Naive thymus-derived CD8-positive, alpha-beta T cell (primary cell): ENCODE results near the gene SPRY2. TPM values are rescaled to one million over a fixed set of nuclear protein-coding genes. Genes with fewer than 3 reads are reported as not detected.
"Not testable (repeated sequence)": the region's sequence is repeated elsewhere in the genome, so short reads cannot be mapped to it uniquely, and the experiment has no call there.

Experiments
- ATAC-seq, 2 donors: fragments of 150-1000 bp; cut with Tn5 transposase in 1 of 2; sonication (Bioruptor Pico), chemical (Tn5 transposase) in 1 of 2; 1 replicate in 1 of 2; 2 replicates in 1 of 2; pipeline ENCODE4 v1.10.0; 2021; ENCODE audit warnings: mild to moderate bottlenecking in 2 of 2, moderate library complexity in 2 of 2
- POLR2A ChIA-PET: fragments of 350-600 bp; sonication (Branson Sonifier 250); formaldehyde crosslinking; loops from one replicate; lab custom pipeline; 2021; ENCODE audit warnings: antibody characterized with exemption; lab: Charles Lee
- DNase-seq, 10 donors: peaks; one replicate each; pipeline versions ENCODE4 v3.0.0 to v3.0.0-alpha.2; 2020 to 2022
- H3K27ac Mint-ChIP-seq, 10 donors: one replicate each; pipeline ENCODE4 v1.8.0; 2020 to 2022; ENCODE audit warnings: mild to moderate bottlenecking in 10 of 10, mixed read lengths in 10 of 10, moderate library complexity in 4 of 10, inconsistent platforms in 1 of 10
- H3K27me3 Mint-ChIP-seq, 5 donors: one replicate each; pipeline ENCODE4 v1.8.0; 2021 to 2022; ENCODE audit warnings: mixed read lengths in 5 of 5
- H3K36me3 Mint-ChIP-seq, 3 donors: one replicate each; pipeline ENCODE4 v1.8.0; 2020 to 2022; ENCODE audit warnings: mixed read lengths in 3 of 3, mild to moderate bottlenecking in 2 of 3, inconsistent platforms in 1 of 3
- H3K4me1 Mint-ChIP-seq, 4 donors: one replicate each; pipeline ENCODE4 v1.8.0; 2021 to 2022; ENCODE audit warnings: mixed read lengths in 4 of 4
- H3K4me3 Mint-ChIP-seq, 10 donors: one replicate each; pipeline ENCODE4 v1.8.0; 2020 to 2022; ENCODE audit warnings: mild to moderate bottlenecking in 10 of 10, mixed read lengths in 10 of 10, moderate library complexity in 6 of 10, inconsistent platforms in 1 of 10
- H3K9me3 Mint-ChIP-seq, 9 donors: one replicate each; pipeline ENCODE4 v1.8.0; 2020 to 2022; ENCODE audit warnings: mixed read lengths in 9 of 9, mild to moderate bottlenecking in 3 of 9, inconsistent platforms in 1 of 9, moderate library complexity in 1 of 9
- polyA plus RNA-seq, 3 donors: library from polyadenylated mRNA; unstranded; fragments of 300-500 nt; fragmentation: Illumina TruSeq; gene quantifications; one replicate each; pipeline ENCODE4 v1.2.3, GENCODE V29; 2021
- total RNA-seq, 8 experiments: library from RNA in 2 of 8; stranded (reverse) in 2 of 8; gene quantifications; one replicate each; pipeline ENCODE4 v1.2.3 and lab custom pipeline; 2021 to 2026

Gene SPRY2
- total and polyA plus RNA-seq, 5 experiments from 2014 or later, result 0.41 to 0.72 (median 0.52) TPM; not detected in 1

DNA sequence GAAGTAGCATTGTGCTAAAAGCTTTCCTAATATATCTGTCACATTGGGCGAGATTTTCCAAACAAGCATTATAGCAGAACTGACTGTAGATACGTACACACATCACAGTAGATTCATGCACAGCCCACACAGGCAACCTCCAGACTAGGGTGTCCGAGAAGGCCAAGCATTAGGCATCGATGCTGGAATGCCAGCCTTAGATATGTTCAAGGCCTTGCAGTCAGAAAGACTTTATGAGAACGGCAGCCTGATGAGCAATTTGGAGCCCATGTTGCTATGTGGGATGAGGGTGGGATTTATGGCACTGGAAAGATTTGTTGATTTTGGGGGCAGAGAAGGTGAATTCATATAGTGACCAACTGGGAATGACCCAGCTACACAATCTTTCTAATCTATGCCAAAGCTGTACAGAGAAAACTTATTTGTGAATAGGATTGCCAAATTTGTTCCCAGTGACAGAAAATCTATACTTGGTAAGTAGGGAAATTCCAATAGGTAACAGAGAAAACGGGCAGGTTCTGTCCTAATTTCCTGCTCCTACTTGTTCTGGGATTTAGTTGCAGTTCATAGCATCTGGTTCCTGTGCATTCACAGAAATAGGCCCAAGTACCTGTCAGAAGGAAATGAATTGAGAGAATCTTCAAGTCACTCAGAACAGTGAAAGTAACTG, 31.0 kb upstream of the SPRY2 start:
- no peaks in the 10 kb centered on the region for H3K4me1 Mint-ChIP-seq
- POLR2A ChIA-PET, result no interaction called here
- H3K27ac Mint-ChIP-seq, result no peak overlapping the region
- H3K9me3 Mint-ChIP-seq, result no peaks in the 10 kb centered on the region
- no peaks in the 10 kb centered on the region for H3K36me3 Mint-ChIP-seq
- no peak for ATAC-seq
- peaks cover 0 to 5% (median 0%) of the 10 kb centered on the region in 5 donors for H3K27me3 Mint-ChIP-seq
- H3K4me3 Mint-ChIP-seq, result no peak overlapping the region
- DNase-seq, result no peak

DNA sequence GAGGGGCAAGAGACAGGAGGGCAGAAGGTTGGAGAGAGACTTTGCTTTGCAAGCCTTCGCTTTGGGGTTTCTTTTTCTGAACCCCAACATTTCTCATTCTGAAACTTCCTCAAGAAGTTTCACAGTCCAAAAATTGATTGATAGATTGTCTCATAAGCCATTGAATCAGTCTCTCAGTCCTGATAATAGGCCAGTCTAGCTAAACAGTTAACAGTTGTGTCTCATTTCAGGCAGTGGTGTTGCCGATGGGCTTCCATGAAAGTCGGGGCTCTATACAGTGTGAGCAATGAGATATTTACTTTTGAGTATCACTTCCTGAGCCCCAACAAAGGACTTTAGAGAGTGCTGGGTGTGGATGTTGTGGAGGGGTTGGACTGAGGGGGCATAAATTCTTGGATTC, 26.5 kb upstream of the SPRY2 start:
- H3K4me3 Mint-ChIP-seq, result no peak overlapping the region
- no peak for ATAC-seq
- H3K9me3 Mint-ChIP-seq, result no peaks in the 10 kb centered on the region
- POLR2A ChIA-PET, result no interaction called here
- peaks cover 0 to under 1% (median 0%) of the 10 kb centered on the region in 4 donors for H3K4me1 Mint-ChIP-seq
- H3K36me3 Mint-ChIP-seq, result no peaks in the 10 kb centered on the region
- H3K27ac Mint-ChIP-seq, result no peak overlapping the region
- peaks cover 0 to 10% (median under 1%) of the 10 kb centered on the region in 5 donors for H3K27me3 Mint-ChIP-seq
- DNase-seq, result no peak

DNA sequence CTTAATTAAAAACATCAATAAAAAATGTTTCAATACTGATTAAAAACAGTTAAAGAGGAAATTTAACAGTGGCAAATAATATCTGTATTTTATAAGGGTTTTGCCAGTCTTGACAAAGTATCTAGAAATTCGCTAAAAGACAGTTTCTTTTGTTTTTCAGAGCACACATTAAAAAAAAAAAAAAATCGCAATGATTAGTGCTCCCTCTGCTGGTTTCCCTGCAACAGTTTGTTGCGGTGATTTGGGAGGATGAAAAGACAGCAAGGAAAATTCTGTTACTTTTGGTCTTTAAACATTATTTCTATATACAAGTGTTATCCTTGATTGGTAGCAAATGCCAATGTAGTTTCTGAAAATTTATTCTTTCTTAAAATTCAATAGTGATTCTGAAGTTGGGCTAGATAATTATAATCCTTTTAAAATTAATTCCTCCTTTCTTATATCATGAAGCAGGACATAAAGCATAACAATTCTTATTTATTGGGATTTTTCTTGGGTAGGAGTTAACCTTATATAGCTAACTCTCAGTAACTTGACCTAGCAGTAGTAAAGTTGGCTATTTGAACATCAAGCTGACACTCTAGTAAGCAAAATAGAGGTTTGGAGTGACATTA, 23.1 kb upstream of the SPRY2 start:
- H3K9me3 Mint-ChIP-seq, result no peaks in the 10 kb centered on the region
- no peak overlapping the region for H3K27ac Mint-ChIP-seq
- DNase-seq (no peak), ATAC-seq (no peak)
- H3K4me1 Mint-ChIP-seq, result peaks cover 0 to 4% (median 0%) of the 10 kb centered on the region in 4 donors
- POLR2A ChIA-PET, result no interaction called here
- no peak overlapping the region for H3K4me3 Mint-ChIP-seq
- H3K27me3 Mint-ChIP-seq, result peaks cover 0 to 5% (median 0%) of the 10 kb centered on the region in 5 donors
- H3K36me3 Mint-ChIP-seq, result no peaks in the 10 kb centered on the region

DNA sequence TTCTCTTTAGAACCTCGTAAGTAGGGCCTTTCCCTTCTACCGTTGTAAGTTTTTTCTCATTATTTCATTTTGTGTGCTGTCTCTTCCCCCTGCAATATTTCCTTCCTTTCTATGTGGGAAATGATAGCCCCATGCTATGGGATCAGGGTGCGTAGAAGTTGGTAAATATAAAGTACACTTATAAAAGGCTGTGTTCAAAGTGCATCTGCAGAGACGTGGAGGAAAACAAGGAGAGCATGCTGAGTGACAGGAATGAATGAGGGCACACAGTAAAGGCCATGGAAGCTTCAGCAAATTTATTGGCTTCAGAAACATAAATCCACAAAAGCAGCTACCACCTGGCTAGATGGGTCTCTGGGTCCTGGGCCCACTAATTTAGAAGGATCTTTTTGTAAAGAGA, 21.6 kb upstream of the SPRY2 start:
- no peak for DNase-seq
- H3K4me1 Mint-ChIP-seq, result peaks cover 0 to 4% (median 0%) of the 10 kb centered on the region in 4 donors
- no peak overlapping the region for H3K27ac Mint-ChIP-seq
- ATAC-seq, result no peak
- H3K27me3 Mint-ChIP-seq, result peaks cover 0 to 5% (median under 1%) of the 10 kb centered on the region in 5 donors
- no peak overlapping the region for H3K4me3 Mint-ChIP-seq
- H3K9me3 Mint-ChIP-seq, result no peaks in the 10 kb centered on the region
- H3K36me3 Mint-ChIP-seq, result no peaks in the 10 kb centered on the region
- POLR2A ChIA-PET, result no interaction called here

DNA sequence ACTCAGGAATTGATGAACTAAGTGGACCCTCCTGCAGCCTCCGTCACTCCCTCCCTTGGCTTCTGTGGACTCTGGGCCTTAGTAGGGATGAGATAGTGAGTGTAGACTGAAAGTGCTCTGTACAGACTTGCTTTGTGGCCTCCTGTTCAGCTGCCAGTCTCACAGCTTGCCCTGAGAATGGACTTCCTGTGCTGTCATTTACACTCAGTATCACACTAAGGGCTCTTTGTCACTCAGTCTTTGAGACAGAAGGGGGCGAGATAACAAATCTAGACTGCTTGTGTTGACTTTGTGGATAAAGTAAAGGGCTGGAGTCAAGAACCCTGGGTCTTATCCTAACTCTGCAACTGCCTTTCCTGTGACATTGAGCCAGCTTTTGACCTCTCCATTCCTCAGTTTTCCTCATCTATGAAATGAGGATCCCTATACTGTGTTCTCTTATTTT, 21.0 kb upstream of the SPRY2 start:
- DNase-seq (no peak), ATAC-seq (no peak)
- H3K27me3 Mint-ChIP-seq, result peaks cover 0 to 5% (median 2%) of the 10 kb centered on the region in 5 donors
- no peak overlapping the region for H3K4me3 Mint-ChIP-seq
- H3K27ac Mint-ChIP-seq, result no peak overlapping the region
- no peaks in the 10 kb centered on the region for H3K9me3 Mint-ChIP-seq
- POLR2A ChIA-PET, result no interaction called here
- no peaks in the 10 kb centered on the region for H3K36me3 Mint-ChIP-seq
- peaks cover 0 to 4% (median 0%) of the 10 kb centered on the region in 4 donors for H3K4me1 Mint-ChIP-seq

DNA sequence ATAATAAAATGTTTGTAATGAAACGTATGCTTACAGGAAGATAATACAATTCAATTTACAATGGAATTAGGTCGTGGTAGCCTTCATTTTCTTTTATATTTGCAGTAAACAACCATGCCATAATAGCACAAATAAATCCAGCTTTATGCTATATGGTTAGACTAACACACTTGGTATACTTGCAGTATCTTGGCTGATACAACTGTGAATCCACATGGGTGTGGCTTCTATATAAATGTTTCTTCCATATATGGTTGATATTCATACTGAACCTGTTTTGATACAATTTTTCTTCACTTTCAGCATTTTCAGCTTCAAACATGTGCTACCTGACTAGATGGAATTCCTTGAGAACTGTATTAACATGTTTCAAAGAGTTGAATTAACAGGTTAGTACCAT, 20.4 kb upstream of the SPRY2 start:
- no peak for DNase-seq
- Mint-ChIP-seq H3K27me3 (peaks cover 0 to 5% (median 2%) of the 10 kb centered on the region in 5 donors), H3K36me3 (no peaks in the 10 kb centered on the region), H3K4me1 (peaks cover 0 to 4% (median 0%) of the 10 kb centered on the region in 4 donors), H3K4me3 (no peak overlapping the region), H3K27ac (no peak overlapping the region), H3K9me3 (no peaks in the 10 kb centered on the region)
- POLR2A ChIA-PET, result no interaction called here
- no peak for ATAC-seq

DNA sequence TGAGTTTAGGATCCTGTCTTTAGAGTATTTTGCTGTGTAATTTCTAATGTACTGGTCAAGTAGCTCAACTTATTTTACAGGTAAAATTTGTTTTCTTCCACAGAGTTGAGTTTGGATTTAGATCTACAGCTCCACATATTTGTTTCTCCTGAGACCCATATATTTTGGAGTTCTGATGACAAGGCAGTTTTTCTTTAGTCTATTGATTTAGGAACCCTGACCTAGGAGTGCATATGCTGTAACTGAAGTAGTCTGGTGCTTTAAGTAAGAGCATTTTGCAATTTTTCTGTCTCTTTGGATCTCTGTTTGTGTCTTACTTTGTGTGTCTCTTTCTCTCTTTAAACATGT, 19.5 kb upstream of the SPRY2 start:
- Mint-ChIP-seq H3K4me1 (peaks cover 0 to 4% (median 0%) of the 10 kb centered on the region in 4 donors), H3K4me3 (no peak overlapping the region), H3K27ac (no peak overlapping the region), H3K9me3 (no peaks in the 10 kb centered on the region), H3K36me3 (no peaks in the 10 kb centered on the region), H3K27me3 (peaks cover 0 to 6% (median 2%) of the 10 kb centered on the region in 5 donors)
- POLR2A ChIA-PET, result no interaction called here
- DNase-seq (no peak), ATAC-seq (no peak)

DNA sequence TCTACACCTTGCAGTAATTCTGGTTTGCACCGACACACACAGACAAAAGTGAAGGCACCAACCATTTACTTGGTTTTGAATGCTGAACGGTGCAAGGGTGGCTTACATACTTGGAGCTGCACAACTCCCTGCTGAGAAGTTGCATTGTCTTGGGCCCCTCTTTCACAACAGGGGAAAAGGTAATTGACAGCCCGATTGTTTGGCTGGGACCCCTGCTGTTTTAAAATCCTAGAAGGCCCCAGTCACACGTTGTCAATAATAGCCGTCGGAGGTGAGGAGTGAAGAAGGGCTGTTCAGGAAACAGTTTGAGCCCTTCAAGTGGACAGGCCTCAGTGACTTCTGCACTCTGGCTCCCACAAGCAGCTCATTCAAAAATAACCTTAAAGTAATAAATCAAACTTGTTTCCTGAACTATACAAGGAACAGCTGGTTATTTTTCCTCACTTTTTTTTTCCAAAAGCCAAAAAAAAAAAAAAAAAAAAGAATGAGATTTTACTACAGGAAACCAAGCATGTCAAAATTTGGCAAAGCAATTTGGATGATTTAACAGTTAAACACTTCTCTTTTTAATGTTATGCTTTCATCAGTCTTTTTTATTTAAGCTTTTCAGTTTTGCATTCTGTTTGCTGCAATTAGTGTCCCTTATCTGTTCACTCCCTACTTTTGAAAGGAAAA, 19.0 kb upstream of the SPRY2 start:
- peaks cover 0 to 4% (median 0%) of the 10 kb centered on the region in 4 donors for H3K4me1 Mint-ChIP-seq
- no peak overlapping the region for H3K4me3 Mint-ChIP-seq
- POLR2A ChIA-PET, result no interaction called here
- no peak for DNase-seq
- ATAC-seq, result no peak
- no peaks in the 10 kb centered on the region for H3K9me3 Mint-ChIP-seq
- peaks cover 0 to 6% (median 2%) of the 10 kb centered on the region in 5 donors for H3K27me3 Mint-ChIP-seq
- H3K27ac Mint-ChIP-seq, result no peak overlapping the region
- H3K36me3 Mint-ChIP-seq, result no peaks in the 10 kb centered on the region

DNA sequence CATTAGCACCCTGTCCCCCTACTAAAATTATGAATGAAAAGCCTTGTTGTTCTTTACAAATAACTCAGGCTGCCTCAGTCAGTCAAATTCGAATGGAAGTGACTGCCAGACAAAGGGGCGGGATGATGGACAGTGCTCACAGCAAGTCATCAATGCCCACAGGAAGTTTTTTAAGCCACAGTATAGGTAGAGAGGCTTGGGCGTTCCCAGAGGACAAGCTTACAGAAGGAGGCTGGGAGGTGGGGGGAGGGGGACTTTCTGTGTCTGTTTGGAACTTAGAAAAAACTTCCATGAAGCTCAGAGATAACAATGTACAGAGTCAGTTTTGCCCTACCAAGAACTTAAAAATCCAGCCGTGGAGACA, 18.5 kb upstream of the SPRY2 start:
- POLR2A ChIA-PET, result no interaction called here
- H3K27ac Mint-ChIP-seq, result no peak overlapping the region
- no peaks in the 10 kb centered on the region for H3K9me3 Mint-ChIP-seq
- H3K27me3 Mint-ChIP-seq, result peaks cover 0 to 7% (median 2%) of the 10 kb centered on the region in 5 donors
- H3K36me3 Mint-ChIP-seq, result no peaks in the 10 kb centered on the region
- ATAC-seq, result no peak
- H3K4me1 Mint-ChIP-seq, result peaks cover 0 to 4% (median 0%) of the 10 kb centered on the region in 4 donors
- no peak overlapping the region for H3K4me3 Mint-ChIP-seq
- DNase-seq, result no peak

DNA sequence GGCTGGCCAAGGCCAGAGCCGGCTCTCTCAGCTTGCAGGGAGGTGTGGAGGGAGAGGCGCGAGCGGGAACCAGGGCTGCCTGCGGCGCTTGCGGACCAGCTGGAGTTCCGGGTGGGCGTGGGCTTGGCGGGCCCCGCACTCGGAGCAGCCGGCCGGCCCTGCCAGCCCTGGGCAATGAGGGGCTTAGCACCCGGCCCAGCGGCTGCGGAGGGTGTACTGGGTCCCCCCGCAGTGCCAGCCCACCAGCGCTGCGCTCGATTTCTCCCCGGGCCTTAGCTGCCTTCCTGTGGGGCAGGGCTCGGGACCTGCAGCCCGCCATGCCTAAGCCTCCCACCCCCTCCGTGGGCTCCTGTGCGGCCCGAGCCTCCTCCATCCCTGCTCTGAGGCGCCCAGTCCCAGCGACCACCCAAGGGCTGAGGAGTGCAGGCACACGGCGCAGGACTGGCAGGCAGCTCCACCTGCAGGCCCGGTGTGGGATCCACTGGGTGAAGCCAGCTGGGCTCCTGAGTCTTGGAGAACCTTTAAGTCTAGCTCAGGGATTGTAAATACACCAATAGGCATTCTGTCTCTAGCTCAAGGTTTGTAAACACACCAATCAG, 14.7 kb upstream of the SPRY2 start:
- H3K9me3 Mint-ChIP-seq, H3K4me1 Mint-ChIP-seq, H3K4me3 Mint-ChIP-seq, POLR2A ChIA-PET, ATAC-seq, H3K36me3 Mint-ChIP-seq, DNase-seq, H3K27ac Mint-ChIP-seq: not testable (repeated sequence)
- peaks cover 0 to 13% (median 4%) of the 10 kb centered on the region in 5 donors for H3K27me3 Mint-ChIP-seq

DNA sequence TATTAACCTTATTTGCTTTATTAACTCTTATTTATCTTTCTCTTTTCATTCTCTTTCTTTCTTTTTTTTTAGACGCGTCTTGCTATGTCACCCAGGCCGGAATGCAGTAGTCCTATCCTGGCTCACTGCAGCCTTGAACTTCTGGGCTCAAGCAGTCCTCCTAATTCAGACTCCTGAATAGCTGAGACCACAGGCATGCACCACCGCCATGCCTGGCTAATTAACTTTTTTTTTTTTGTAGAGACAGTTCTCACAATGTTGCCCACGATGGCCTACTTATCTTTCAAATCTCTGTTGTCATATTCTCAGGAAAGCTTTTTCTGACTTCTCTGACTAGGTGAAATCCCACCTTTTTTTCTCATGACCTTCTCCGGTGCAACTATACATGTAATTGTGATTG, 7.8 kb upstream of the SPRY2 start:
- H3K4me3 Mint-ChIP-seq, result no peak overlapping the region
- peaks cover 0 to 4% (median 0%) of the 10 kb centered on the region in 9 donors for H3K9me3 Mint-ChIP-seq
- H3K27ac Mint-ChIP-seq, result no peak overlapping the region
- peaks cover 11 to 42% (median 34%) of the 10 kb centered on the region in 5 donors for H3K27me3 Mint-ChIP-seq
- POLR2A ChIA-PET, result no interaction called here
- H3K36me3 Mint-ChIP-seq, result peaks cover 0 to 4% (median 0%) of the 10 kb centered on the region in 3 donors
- ATAC-seq, result no peak
- DNase-seq, result no peak
- peaks cover 0 to 13% (median under 1%) of the 10 kb centered on the region in 4 donors for H3K4me1 Mint-ChIP-seq

DNA sequence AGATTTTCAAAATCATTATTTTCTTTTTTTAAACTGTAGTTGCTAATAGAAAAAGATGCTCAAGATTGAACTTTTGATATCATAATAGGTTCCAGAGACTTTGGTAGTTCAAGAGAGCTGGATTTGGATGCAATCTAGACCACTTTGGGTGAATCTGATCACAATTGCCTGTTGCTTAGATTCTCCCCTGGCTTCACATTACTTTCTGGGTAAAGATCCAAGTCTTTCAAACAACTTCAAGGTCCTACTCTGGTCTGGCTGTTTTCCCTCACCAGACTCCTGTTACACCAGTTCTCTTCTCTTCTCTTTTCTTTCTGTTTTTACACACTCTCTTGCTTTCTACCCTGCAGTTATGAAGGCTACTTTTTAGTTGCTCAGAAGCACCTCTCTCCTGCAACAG, 7.4 kb upstream of the SPRY2 start:
- no peak for ATAC-seq
- DNase-seq, result no peak
- H3K36me3 Mint-ChIP-seq, result peaks cover 0 to 4% (median 0%) of the 10 kb centered on the region in 3 donors
- no peak overlapping the region for H3K4me3 Mint-ChIP-seq
- POLR2A ChIA-PET, result no interaction called here
- H3K27ac Mint-ChIP-seq, result no peak overlapping the region
- H3K4me1 Mint-ChIP-seq, result peaks cover 0 to 17% (median 5%) of the 10 kb centered on the region in 4 donors
- H3K9me3 Mint-ChIP-seq, result peaks cover 0 to 4% (median 0%) of the 10 kb centered on the region in 9 donors
- H3K27me3 Mint-ChIP-seq, result peaks cover 11 to 46% (median 34%) of the 10 kb centered on the region in 5 donors
